ENCODE measurements around the gene COX4I1. TPM values are rescaled to one million over a fixed set of nuclear protein-coding genes. Genes with fewer than 3 reads are reported as not detected.
A peak's percentile ranks its signal among the peaks of the same experiment; 100 is the strongest.
"Not testable (repeated sequence)": the region's sequence is repeated elsewhere in the genome, so short reads cannot be mapped to it uniquely, and the experiment has no call there.

COX4I1 gene
- total RNA-seq, 4 donors from 2014 or later: 635 to 1,115 (median 865) TPM

DNA sequence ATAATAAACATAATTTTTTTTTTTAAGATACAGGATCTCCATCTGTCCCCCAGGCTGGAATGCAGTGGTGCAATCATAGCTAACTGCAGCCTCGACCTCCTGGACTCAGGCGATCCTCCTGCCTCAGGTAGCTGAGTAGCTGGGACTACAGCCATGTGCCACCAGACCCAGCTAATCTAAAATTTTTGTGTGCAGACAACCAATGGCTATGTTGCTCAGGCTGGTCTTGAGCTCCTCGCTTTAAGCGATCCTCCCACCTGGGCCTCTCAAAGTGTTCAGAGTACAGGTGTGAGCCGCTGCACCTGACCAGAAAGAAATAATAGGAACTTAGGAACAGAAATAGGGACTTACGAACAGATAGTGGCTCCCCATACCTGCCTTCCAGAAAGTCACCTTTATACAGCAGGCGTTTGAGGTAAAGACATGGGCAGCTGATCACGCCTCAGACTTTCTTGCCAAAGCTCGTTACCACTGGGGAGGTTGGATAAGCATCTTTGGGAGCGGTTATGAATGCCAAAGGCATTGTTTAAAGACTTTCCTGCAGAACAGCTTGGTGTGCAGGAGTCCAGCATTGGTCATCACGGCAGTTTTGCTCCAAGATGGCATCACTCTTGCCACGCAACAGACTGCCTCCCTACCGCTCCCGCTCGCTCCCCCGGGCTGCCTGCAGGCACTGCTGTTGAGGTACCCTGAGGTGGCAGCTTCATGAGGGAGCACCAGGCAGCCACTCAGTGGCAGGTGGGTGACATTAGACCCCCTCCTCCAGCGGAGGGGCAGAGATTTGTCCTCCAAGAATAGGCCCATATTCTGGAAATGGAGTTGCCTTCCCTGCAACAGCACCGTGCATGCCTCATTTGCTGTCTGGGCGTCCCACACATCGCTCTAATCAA is 13.6 kb downstream of the COX4I1 start:
- Histone ChIP-seq H3K4me3 (no peak overlapping the region), H3K27me3 (peaks cover 22% of the 10 kb centered on the region), H3K4me1 (no peaks in the 10 kb centered on the region), H3K27ac (no peak overlapping the region), H3K9me3 (no peaks in the 10 kb centered on the region), H3K36me3 (no peaks in the 10 kb centered on the region)
- 60 to 83% methylated on average over 2 to 20 of the region's 20 CpGs for WGBS, 2 donors (ENCODE audit: low coverage in 1 of 2)
- DNase-seq: no peak
- intact Hi-C loops (cut with DNase I; ENCODE audit: low total_unique reads): no loop called here
- in situ Hi-C loops (cut with MboI; ENCODE audit: low pct_ligation_motif_present in 1 of 4, low pct_unique_long_range_greater_than_20kb in 1 of 4, low sequenced_read_pairs in 3 of 4): loop anchor here in 1 of 4 donors (25.0 kb wide), 1 partner anchor 699 kb away; the partner anchor contains the start of gene FOXF1
- TF ChIP-seq POLR2AphosphoS5 (IDR thresholded peaks at IDR 0.05) (no peak), POLR2A (IDR thresholded peaks at IDR 0.05) (no peak), EP300 (IDR thresholded peaks at IDR 0.05; ENCODE audit: low read depth) (no peak)
- TF ChIP-seq, protein P1, sequence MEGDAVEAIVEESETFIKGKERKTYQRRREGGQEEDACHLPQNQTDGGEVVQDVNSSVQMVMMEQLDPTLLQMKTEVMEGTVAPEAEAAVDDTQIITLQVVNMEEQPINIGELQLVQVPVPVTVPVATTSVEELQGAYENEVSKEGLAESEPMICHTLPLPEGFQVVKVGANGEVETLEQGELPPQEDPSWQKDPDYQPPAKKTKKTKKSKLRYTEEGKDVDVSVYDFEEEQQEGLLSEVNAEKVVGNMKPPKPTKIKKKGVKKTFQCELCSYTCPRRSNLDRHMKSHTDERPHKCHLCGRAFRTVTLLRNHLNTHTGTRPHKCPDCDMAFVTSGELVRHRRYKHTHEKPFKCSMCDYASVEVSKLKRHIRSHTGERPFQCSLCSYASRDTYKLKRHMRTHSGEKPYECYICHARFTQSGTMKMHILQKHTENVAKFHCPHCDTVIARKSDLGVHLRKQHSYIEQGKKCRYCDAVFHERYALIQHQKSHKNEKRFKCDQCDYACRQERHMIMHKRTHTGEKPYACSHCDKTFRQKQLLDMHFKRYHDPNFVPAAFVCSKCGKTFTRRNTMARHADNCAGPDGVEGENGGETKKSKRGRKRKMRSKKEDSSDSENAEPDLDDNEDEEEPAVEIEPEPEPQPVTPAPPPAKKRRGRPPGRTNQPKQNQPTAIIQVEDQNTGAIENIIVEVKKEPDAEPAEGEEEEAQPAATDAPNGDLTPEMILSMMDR (IDR thresholded peaks at IDR 0.05): no peak

DNA sequence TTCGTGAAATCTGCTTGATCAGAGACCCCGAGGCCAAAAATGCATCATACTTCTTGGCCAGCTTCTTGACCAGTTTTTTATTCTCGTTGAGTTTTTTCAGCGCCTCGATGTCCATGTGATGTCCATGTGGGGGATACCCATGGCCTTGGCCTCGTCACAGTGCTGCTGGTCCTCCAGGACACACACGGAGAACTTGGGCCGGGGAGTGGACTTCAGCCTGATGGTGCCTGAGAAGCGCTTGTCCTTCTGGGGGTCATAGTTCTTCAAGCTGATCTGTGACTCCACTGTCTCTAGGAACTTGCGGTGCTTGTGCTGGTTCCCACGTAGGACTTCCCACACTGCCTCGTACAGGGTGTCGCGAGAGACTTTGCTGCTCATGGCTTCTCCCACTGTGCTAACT is 16.7 kb downstream of the COX4I1 start:
- Histone ChIP-seq H3K27ac (no peak overlapping the region), H3K27me3 (peaks cover 19% of the 10 kb centered on the region), H3K9me3 (no peaks in the 10 kb centered on the region), H3K4me1 (peaks cover 0 to 3% (median 2%) of the 10 kb centered on the region in 4 donors), H3K4me3 (no peak overlapping the region), H3K36me3 (no peaks in the 10 kb centered on the region)
- DNase-seq: no peak
- in situ Hi-C loops (cut with MboI; ENCODE audit: low pct_ligation_motif_present in 1 of 4, low pct_unique_long_range_greater_than_20kb in 1 of 4, low sequenced_read_pairs in 3 of 4) (loop anchor here in 1 of 4 donors (25.0 kb wide), 1 partner anchor 696 kb away; the partner anchor contains the start of gene FOXF1), intact Hi-C loops (cut with DNase I; ENCODE audit: low total_unique reads) (no loop called here)
- WGBS, 2 donors (ENCODE audit: low coverage in 1 of 2): 91 to 92% methylated on average over 6 to 14 of the region's 14 CpGs
- TF ChIP-seq, protein P1 (IDR thresholded peaks at IDR 0.05): no peak
- TF ChIP-seq POLR2A (IDR thresholded peaks at IDR 0.05) (no peak), EP300 (IDR thresholded peaks at IDR 0.05; ENCODE audit: low read depth) (no peak), POLR2AphosphoS5 (IDR thresholded peaks at IDR 0.05) (no peak)

DNA sequence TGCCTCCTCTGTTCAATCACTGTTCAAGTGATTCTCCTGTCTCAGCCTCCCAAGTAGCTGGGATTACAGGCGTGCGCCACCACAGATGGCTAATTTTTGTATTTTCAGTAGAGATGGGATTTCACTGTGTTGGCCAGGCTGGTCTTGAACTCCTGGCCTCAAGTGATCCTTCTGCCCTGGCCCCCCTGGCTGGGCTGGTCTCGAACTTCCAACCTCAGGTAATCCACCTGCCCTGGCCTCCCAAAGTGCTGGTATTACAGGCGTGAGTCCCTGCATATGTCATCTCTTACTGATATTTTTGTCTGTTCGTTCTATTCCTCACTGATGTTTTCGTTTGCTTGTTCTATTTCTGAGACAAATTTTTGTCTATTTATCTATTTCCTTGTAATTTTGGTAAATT is 17.7 kb downstream of the COX4I1 start:
- H3K36me3 ChIP-seq; H3K27ac ChIP-seq; H3K9me3 ChIP-seq; DNase-seq; intact Hi-C loops (cut with DNase I; ENCODE audit: low total_unique reads); H3K27me3 ChIP-seq; H3K4me3 ChIP-seq: not testable (repeated sequence)
- 82 to 87% methylated on average over 3 to 6 of the region's 6 CpGs for WGBS, 2 donors (ENCODE audit: low coverage in 1 of 2)
- in situ Hi-C loops (cut with MboI; ENCODE audit: low pct_ligation_motif_present in 1 of 4, low pct_unique_long_range_greater_than_20kb in 1 of 4, low sequenced_read_pairs in 3 of 4): loop anchor here in 1 of 4 donors (25.0 kb wide), 1 partner anchor 695 kb away; the partner anchor contains the start of gene FOXF1
- H3K4me1 ChIP-seq: peaks cover 0 to 11% (median 4%) of the 10 kb centered on the region in 4 donors

DNA sequence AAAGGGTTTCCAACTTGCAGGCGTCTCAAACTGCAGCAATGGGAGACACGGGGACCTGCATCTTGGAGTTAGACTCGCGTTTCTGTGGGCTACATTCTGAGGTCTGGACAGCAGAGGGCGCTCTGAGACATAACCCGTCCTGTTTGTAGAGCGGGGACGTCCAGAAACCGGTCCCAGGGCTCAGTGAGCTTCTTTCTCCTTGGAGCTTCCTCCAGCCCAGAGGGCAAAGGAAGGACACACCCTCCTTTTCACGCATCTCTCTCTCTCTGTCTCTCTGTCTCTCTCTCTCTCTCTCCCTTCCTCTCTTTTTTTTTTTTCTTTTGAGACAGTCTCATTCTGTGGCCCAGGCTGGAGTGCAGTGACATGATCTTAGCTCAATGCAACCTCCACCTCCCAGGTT is 19.8 kb downstream of the COX4I1 start:
- no peaks in the 10 kb centered on the region for H3K9me3 ChIP-seq
- in situ Hi-C loops (cut with MboI; ENCODE audit: low pct_ligation_motif_present in 1 of 4, low pct_unique_long_range_greater_than_20kb in 1 of 4, low sequenced_read_pairs in 3 of 4) (loop anchor here in 1 of 4 donors (25.0 kb wide), 1 partner anchor 693 kb away; the partner anchor contains the start of gene FOXF1), intact Hi-C loops (cut with DNase I; ENCODE audit: low total_unique reads) (no loop called here)
- H3K4me3 ChIP-seq: no peak overlapping the region
- H3K36me3 ChIP-seq: no peaks in the 10 kb centered on the region
- H3K27me3 ChIP-seq: peaks cover 6% of the 10 kb centered on the region
- peaks cover 0 to 12% (median 4%) of the 10 kb centered on the region in 4 donors for H3K4me1 ChIP-seq
- no peak overlapping the region for H3K27ac ChIP-seq
- TF ChIP-seq POLR2AphosphoS5 (IDR thresholded peaks at IDR 0.05): no peak
- TF ChIP-seq, protein P1 (IDR thresholded peaks at IDR 0.05): peak; percentile 68 to 77 (median 75)
- peak; percentile 91 for DNase-seq
- 3 to 40% methylated on average over 1 to 10 of the region's 10 CpGs for WGBS, 2 donors (ENCODE audit: low coverage in 1 of 2)
